GM21528 (cell line): ENCODE measurements around the gene TSPAN10.
"Not testable (repeated sequence)": the region's sequence is repeated elsewhere in the genome, so short reads cannot be mapped to it uniquely, and the experiment has no call there.

Experiments used
- ATAC-seq: cut with Tn5 transposase; IDR thresholded peaks from one replicate; pipeline ENCODE4 v1.9.1; 2021; ENCODE audit warnings: mild to moderate bottlenecking, moderate library complexity; ENCODE audit not compliant: unreplicated experiment, low FRiP score

Gene TSPAN10

DNA sequence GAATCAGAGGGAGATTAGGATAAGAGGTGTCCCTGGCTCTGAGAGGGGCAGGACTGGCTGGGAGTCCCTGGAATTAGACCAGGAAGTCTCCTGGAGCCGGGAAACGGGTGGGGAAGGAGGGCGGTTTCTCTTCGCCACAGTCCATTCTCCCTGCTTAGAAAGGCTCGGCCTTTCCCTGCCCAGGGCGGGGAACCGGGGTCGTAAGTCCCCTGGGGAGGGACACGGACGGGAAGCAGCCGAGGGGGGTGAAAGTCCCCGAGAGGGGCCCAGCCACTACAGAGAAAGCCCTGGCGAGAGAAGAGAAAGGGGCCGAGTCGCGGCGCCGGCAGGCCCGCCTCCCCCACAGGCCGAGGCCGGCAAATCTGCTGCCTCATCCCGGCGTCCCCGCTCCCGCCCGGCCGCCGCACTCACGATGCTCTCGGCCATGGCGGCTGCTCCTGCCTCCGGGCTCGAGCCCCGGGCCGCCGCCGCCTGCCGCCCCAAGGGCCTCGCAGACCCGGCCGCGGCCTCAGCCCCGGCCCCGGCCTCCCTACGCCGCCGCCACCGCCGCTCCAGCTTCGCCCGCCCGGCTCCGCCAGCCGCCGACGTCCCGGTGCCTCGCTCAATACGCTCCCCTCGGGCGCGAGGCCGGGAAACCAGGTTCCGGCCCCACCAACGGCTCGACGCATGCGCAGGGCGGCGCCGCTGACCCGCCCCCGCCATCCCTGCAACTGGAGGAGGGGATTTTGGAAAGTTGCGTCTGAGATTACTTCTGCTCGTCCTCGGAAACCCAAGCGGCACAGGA is at the start of gene TSPAN10, which contains the start of gene NPLOC4:
TSPAN10 (plus strand) TSS at position 692 of the 784 bp plus-strand sequence. CDS start 5,217 bp downstream, outside the sequence.
NPLOC4 (minus strand) TSS at position 608 of the 784 bp plus-strand sequence; CDS start at position 426, 182 bp downstream.
- ATAC-seq: peak; percentile 79

DNA sequence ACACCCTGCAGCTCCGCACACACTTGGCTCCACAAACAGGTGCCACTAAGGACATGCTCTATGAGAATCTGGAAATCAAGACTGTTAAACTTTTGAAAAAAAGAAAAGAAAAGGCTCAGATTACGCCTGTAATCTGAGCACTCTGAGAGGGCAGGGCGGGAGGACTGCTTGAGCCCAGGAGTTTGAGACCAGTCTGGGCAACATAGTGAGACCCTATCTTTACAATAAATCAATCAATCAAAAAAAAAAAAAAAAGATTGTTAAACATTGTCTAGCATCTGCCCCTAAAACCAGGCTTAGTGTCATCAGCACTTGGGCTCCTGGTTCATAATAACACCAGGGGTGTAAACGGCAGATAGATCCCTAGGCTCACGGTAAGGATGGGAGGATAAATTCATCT is 47.4 kb upstream of the TSPAN10 start:
- ATAC-seq: no peak

DNA sequence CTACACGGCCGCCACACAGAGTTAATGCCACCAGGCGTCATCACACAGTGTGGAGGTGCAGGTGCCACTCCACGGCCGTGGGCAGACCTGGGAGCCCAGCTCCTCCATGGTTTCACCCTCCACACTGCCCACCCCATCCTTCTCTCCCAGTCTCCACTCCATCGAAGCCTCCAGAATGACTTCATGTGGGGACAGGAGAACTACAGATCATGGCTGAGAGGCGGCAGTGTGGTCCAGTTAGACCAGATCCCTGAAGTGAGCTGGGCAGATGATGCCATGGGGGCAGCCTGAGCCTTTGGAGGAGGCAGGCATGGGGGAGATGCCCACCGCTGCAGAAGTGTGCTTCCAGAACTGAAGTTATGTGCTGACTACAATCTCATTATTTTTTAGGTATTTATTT is 46.9 kb upstream of the TSPAN10 start:
- ATAC-seq: no peak

- ATAC-seq: no peak
These were observed 45.0 kb upstream of the TSPAN10 start for GRCh38 chr17:81591971-81592370.

- no peak for ATAC-seq
These were observed 43.7 kb upstream of the TSPAN10 start for GRCh38 chr17:81593105-81593871.

DNA sequence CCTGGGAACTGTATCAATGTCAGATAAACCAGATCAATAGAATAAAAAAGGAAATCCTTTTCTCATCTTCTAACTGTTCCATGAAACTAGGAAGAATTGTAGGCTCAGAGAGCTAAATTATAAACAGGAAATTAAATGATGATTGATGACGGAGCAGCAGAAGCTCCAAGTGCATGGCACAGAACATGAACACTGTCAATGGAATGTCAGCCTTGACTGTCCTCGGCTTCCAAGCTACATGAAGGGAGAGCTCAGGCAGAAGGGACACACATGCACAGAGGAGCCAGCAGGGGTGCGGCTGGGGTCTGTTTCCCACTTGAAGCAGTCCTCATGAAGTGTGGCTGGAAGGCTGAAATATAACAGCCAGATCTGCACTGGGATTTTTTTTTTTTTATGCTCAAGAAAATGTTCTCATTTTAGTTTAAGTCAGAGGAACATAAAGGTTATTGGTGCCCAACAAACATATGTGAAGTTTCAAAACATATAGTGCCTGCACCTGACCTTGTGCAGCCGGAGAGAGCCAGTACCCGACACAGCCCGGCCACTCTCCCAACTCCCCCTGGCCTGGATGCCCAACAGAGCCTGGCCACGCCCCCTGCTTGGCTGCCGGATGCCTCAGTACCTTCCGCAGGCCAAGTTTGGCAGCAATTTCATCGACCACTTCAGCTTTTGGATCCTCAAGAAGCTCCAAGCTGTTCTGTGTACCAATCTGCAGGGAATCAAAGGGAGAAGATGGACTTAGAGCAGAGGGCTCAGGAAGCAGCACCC is 37.1 kb upstream of the TSPAN10 start:
- ATAC-seq: no peak

GRCh38 chr17:81601525-81602120 is 35.4 kb upstream of the TSPAN10 start:
- ATAC-seq: no peak

DNA sequence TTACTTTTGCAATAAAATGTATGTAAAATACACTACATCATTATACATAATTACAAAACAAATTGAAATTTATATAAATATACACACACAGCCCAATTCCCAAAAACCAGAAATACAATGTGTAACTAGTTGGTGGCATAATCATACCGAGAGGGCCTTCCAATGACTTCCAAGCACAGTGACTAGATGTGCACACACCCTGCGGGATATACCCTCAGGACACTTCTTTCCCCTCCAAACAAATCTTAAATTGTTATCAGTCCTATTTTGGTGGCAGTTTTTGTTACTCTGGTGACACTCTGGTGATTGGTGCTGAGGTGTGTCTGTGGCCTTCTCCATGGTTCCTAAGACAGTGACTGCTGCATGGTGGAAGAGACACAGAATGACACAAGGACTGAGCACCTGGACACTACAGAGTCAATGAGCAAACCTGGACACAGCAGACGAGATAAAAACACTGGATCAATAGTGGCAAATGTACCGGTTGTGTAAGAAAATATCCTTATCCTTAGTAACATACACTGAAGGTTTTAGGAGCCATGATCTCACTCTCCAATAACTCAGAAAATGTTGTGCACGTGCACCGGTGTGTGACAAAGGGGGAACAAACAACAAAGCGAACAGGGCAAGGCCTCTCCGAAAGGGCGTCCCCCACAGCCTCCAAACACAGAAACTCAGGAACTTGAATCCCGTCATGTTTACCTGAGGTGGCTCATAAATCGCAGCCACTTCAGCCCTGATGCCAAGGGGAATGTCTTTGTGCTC is 33.0 kb upstream of the TSPAN10 start:
- no peak for ATAC-seq

DNA sequence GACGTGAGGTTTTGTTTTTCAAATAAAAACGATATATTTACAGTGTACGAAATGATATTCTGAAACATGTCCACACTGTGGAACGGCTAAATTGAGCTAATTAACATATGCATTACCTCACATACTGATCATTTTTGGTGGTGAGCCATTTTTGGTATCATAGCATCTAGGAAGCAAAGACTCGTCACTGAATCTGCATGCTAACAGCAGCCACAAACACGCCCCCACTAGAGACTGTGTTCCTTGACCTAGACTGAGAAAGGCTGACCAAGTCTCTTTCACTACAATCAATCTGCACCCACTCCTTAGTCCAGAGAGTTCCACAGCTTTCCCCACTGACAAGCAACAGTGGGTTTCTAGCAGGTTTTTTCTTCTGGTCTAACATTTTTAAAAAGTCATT is 29.6 kb upstream of the TSPAN10 start:
- no peak for ATAC-seq

DNA sequence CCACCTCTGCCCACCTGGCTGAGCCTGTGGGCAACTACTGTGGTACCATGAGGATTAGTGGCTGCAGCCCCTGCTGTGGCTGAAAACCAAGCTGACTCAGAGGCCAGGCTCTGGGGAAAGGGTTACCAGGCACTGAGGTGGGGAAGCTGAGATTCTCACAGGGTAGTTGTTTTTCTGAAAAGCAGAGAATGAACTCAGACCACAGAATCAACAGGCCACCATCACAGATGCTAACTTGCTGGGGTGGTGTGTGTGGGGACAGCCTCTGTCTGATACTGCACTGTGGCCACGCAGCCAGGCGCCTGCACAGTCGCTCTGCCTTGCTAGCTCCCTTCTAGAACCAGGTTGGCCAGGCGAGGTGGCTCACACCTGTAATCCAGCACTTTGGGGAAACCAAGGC is 28.9 kb upstream of the TSPAN10 start:
- ATAC-seq: no peak

- ATAC-seq: no peak
These were observed 28.4 kb upstream of the TSPAN10 start for GRCh38 chr17:81608605-81609004.

DNA sequence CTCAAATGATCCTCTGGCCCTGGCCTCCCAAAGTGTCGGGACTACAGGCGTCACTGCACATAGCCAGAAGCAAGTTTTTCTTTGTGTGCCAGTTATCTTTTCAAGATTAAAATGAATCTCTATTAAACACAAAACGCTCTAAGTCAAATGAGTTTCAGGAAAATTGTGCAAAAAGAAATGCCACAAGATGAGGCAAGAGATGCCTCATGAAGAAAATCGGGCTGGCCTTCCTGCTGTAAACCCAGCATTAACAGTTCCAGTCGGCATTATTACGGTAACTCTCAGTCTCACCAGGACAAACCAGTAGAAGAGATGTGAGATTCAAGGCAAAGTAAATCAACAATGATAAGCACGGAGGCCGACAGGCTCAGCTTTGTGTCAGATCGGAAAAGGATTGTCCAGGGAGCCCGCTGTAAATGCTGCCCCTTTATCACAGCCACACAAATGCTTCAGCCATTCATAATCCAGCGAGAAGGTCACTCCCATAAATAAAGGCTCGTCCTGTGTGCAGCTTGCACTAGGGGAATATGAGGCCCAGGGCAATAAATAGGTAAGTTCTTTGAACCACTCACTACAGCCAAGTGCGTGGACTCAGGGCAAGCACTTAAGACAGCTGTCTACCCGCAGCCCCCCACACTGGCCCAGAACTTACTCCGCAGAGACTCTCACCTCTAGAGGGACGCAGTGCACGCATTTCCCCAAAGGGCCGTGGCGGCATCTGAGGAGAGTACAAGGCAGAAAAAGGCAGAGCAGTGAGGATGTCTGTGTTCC is 27.3 kb upstream of the TSPAN10 start:
- no peak for ATAC-seq

- ATAC-seq: no peak
These were observed 24.6 kb upstream of the TSPAN10 start for GRCh38 chr17:81612172-81612970.

DNA sequence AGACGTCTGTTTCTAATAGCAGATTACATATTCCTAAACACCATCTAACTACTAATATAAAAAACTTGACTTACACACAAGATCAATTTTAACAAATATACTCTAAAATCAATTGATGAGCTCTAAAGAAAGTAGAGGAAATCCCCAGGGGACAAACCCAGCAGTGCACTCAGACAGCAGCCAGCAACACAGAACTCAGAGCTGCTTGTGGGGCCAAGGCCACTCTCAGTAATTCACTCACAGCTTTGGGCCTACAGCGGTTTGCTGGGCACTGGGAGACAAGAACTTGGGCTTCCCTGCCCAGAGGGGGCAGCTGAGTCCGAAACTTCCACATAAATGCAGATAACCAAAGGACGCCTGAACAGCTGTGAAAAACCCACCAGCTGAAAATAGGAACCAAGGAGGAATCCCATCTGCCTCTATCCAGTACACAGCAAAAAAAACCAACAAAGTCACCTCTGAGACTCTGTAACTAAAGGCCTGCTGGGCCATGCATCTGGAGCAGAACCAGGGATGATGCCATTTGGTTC is 21.5 kb upstream of the TSPAN10 start:
- no peak for ATAC-seq

- ATAC-seq: no peak
These were observed 20.1 kb upstream of the TSPAN10 start for GRCh38 chr17:81616877-81617276.

GRCh38 chr17:81618307-81618706 is 18.7 kb upstream of the TSPAN10 start:
- ATAC-seq: not testable (repeated sequence)

DNA sequence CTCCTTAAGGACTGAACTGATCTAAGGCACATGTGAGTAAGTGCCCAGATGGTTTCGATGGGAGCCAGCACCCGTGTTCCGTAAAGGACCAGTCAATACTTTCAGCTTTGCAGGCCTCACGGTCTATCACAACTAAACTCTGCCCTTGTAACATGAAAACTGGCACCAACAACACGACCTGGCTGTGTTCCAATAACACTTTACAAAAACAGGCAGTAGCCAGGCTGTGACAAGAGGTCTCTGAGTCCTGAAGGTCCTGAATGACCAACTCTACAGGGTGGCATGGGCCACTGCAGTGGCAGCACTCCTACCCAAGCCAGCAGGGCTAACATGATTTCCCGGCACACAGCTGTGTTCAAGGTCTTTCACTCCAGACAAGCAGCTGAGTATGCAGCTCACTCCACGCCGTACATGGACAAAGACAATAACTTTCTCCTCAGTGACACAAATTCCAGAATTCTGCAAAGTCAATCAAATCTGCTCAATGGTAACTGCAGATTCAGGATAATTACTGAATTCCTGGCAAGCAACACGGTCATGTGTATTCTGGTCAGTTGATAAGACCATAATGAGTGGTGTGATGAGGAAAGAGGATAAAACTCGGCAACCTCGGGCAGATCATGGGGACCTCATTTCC is 15.4 kb upstream of the TSPAN10 start:
- ATAC-seq: no peak

DNA sequence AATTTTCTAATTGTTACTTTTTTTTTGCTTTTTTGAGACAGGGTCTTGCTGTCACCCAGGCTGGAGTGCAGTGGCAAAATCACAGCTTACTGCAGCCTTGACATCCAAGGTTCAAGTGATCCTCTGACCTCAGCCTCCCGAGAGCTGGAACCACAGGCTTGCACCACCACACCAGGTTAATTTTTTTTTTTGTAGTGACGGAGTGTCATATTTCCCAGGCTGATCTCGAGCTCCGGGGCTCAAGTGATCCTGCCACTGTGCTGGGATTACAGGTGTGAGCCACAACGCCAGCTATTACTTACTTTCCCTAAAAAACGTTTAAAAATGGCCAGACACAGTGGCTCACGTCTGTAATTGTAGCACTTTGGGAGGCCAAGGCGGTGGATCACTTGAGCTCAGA is 6.7 kb upstream of the TSPAN10 start:
- ATAC-seq: no peak
